D721Med (cell line): ENCODE measurements around the gene IFIT3.
"Not testable (repeated sequence)": the region's sequence is repeated elsewhere in the genome, so short reads cannot be mapped to it uniquely, and the experiment has no call there.

Source experiments
- DNase-seq: peaks from one replicate; pipeline ENCODE4 v3.0.0; 2011; ENCODE audit warnings: low spot score; ENCODE audit not compliant: insufficient read length
- FAIRE-seq: peaks from 2 replicates; lab custom pipeline; 2011; peaks lifted over from hg19 to GRCh38; lab: Jason Lieb, UNC
- CTCF ChIP-seq: IDR thresholded peaks from 2 replicates; pipeline ENCODE4 v1.5.1; 2012; ENCODE audit warnings: mild to moderate bottlenecking, control low read depth; ENCODE audit not compliant: insufficient read depth; ENCODE audit errors: missing control alignments

Gene IFIT3

GRCh38 chr10:89309156-89310055 is 18.4 kb upstream of the IFIT3 start:
- DNase-seq (no peak), FAIRE-seq (no peak)
- TF ChIP-seq CTCF, result no peak

GRCh38 chr10:89310056-89310893 is 17.5 kb upstream of the IFIT3 start:
- FAIRE-seq (no peak), DNase-seq (no peak)
- TF ChIP-seq CTCF, result no peak

- no peak for TF ChIP-seq CTCF
- FAIRE-seq, result no peak
Measured at GRCh38 chr10:89312973-89313372, 14.8 kb upstream of the IFIT3 start.

GRCh38 chr10:89314676-89315075 is 13.1 kb upstream of the IFIT3 start:
- FAIRE-seq, result no peak
- TF ChIP-seq CTCF, result no peak
- no peak for DNase-seq

More at GRCh38 chr10:89312973-89313372, 14.8 kb upstream of the IFIT3 start:
- no peak for DNase-seq

GRCh38 chr10:89318047-89318446 is 9.8 kb upstream of the IFIT3 start:
- not testable (repeated sequence) for DNase-seq, FAIRE-seq

- FAIRE-seq, DNase-seq: not testable (repeated sequence)
Measured at GRCh38 chr10:89325081-89325480, 2.7 kb upstream of the IFIT3 start.

GRCh38 chr10:89325856-89326255 is 1.9 kb upstream of the IFIT3 start:
- not testable (repeated sequence) for FAIRE-seq

GRCh38 chr10:89329151-89329550 is 1.4 kb downstream of the IFIT3 start:
- DNase-seq (no peak), FAIRE-seq (no peak)
- TF ChIP-seq CTCF, result no peak

More at GRCh38 chr10:89325856-89326255, 1.9 kb upstream of the IFIT3 start:
- DNase-seq, result not testable (repeated sequence)

- not testable (repeated sequence) for FAIRE-seq, DNase-seq
Measured at GRCh38 chr10:89330014-89330413, 2.2 kb downstream of the IFIT3 start.
